ENCODE measurements around the gene ZDHHC11B.
"Not testable (repeated sequence)": the region's sequence is repeated elsewhere in the genome, so short reads cannot be mapped to it uniquely, and the experiment has no call there.

The ZDHHC11B gene

GRCh38 chr5:769485-770145 lies 14.9 kb downstream of the ZDHHC11B start:
- not testable (repeated sequence) for DNase-seq (ENCODE audit: low read depth); H3K4me3 ChIP-seq (ENCODE audit: low read depth, low read length)

GRCh38 chr5:766666-767431 lies 17.7 kb downstream of the ZDHHC11B start:
- H3K4me3 ChIP-seq (ENCODE audit: low read depth, low read length), result no peak overlapping the region
- TF ChIP-seq CTCF (IDR thresholded peaks at IDR 0.05; ENCODE audit: low read depth, low read length, missing control alignments), result no peak
- no peak for DNase-seq (ENCODE audit: low read depth)

- TF ChIP-seq CTCF (IDR thresholded peaks at IDR 0.05; ENCODE audit: low read depth, low read length, missing control alignments), result no peak
- H3K4me3 ChIP-seq (ENCODE audit: low read depth, low read length), result no peak overlapping the region
- DNase-seq (ENCODE audit: low read depth), result no peak
Measured at GRCh38 chr5:765948-766631, 18.4 kb downstream of the ZDHHC11B start.

GRCh38 chr5:763998-764781 lies 20.3 kb downstream of the ZDHHC11B start:
- no peak overlapping the region for H3K4me3 ChIP-seq (ENCODE audit: low read depth, low read length)
- DNase-seq (ENCODE audit: low read depth), result no peak
- no peak for TF ChIP-seq CTCF (IDR thresholded peaks at IDR 0.05; ENCODE audit: low read depth, low read length, missing control alignments)

GRCh38 chr5:763397-763796 lies 21.1 kb downstream of the ZDHHC11B start:
- no peak for TF ChIP-seq CTCF (IDR thresholded peaks at IDR 0.05; ENCODE audit: low read depth, low read length, missing control alignments)
- DNase-seq (ENCODE audit: low read depth), result no peak
- H3K4me3 ChIP-seq (ENCODE audit: low read depth, low read length), result no peak overlapping the region

- not testable (repeated sequence) for DNase-seq (ENCODE audit: low read depth); H3K4me3 ChIP-seq (ENCODE audit: low read depth, low read length)
Measured at GRCh38 chr5:762996-763395, 21.5 kb downstream of the ZDHHC11B start.

- DNase-seq (ENCODE audit: low read depth), result no peak
- H3K4me3 ChIP-seq (ENCODE audit: low read depth, low read length), result no peak overlapping the region
- TF ChIP-seq CTCF (IDR thresholded peaks at IDR 0.05; ENCODE audit: low read depth, low read length, missing control alignments), result no peak
Measured at GRCh38 chr5:761854-762710, 22.4 kb downstream of the ZDHHC11B start.

Measured in GM12864 (cell line).